SK-N-SH (cell line): Measurements from ENCODE around the gene GPAT3. TPM values are rescaled to one million over a fixed set of nuclear protein-coding genes. Genes with fewer than 3 reads are reported as not detected.

Experiments
- CTCF ChIA-PET: fragments of 300-600, 350-600 bp; formaldehyde crosslinking; extraction: SDS; loops from one replicate; lab custom pipeline; 2021; lab: Yijun Ruan, JAX
- POLR2A ChIA-PET: fragments of 350-600 bp; sonication (Branson Sonifier 250); formaldehyde crosslinking; extraction: SDS; loops from one replicate; lab custom pipeline; 2020; ENCODE audit warnings: antibody characterized with exemption, inconsistent platforms; lab: Yijun Ruan, JAX
- DNase-seq: peaks from one replicate; pipeline ENCODE4 v3.0.0; 2012
- H2AFZ ChIP-seq: fragments of 200-600 bp; sonication (generic); 2 replicates; pipeline ENCODE4 v1.8.1; 2016; ENCODE audit warnings: antibody characterized with exemption, mild to moderate bottlenecking, low read depth
- H3F3A ChIP-seq: fragments of 200-600 bp; sonication (generic); replicated peaks from 2 replicates; pipeline ENCODE3; 2016; ENCODE audit warnings: antibody characterized with exemption, mild to moderate bottlenecking; ENCODE audit not compliant: insufficient read depth
- H3K27ac ChIP-seq, 2 experiments: fragments of 200-500 bp in 1 of 2; fragments of 200-600 bp in 1 of 2; sonication (Bioruptor generic) in 1 of 2; sonication (generic), shearing (Covaris generic) in 1 of 2; 2 replicates each; pipeline versions ENCODE4 v1.5.1 to v1.6.1; 2014 to 2016; ENCODE audit warnings: low read depth in 2 of 2, inconsistent platforms in 1 of 2, low read length in 1 of 2, mild to moderate bottlenecking in 1 of 2, mixed read lengths in 1 of 2
- H3K27me3 ChIP-seq: fragments of 200-600 bp; sonication (generic), shearing (Covaris generic); 2 replicates; pipeline ENCODE4 v1.6.1; 2016; ENCODE audit warnings: mixed run types; ENCODE audit not compliant: insufficient read depth
- H3K36me3 ChIP-seq, 2 experiments: fragments of 200-500 bp in 1 of 2; fragments of 200-600 bp in 1 of 2; sonication (Bioruptor generic) in 1 of 2; sonication (generic) in 1 of 2; replicated peaks in 1 of 2; 2 replicates each; pipeline versions ENCODE3 to v1.5.1; 2014 to 2016; ENCODE audit warnings: low read length in 1 of 2, mild to moderate bottlenecking in 1 of 2; ENCODE audit not compliant: insufficient read depth in 2 of 2, control insufficient read depth in 1 of 2
- H3K4me1 ChIP-seq, 2 experiments: fragments of 200-500 bp in 1 of 2; fragments of 200-600 bp in 1 of 2; sonication (Bioruptor generic) in 1 of 2; sonication (generic), shearing (Covaris generic) in 1 of 2; 2 replicates each; pipeline versions ENCODE4 v1.5.1 to v1.6.1; 2014 to 2016; ENCODE audit warnings: low read depth in 1 of 2, low read length in 1 of 2, mixed run types in 1 of 2; ENCODE audit not compliant: insufficient read depth in 2 of 2, control insufficient read depth in 1 of 2
- H3K4me2 ChIP-seq: fragments of 200-600 bp; sonication (generic), shearing (Covaris generic); 2 replicates; pipeline ENCODE4 v1.6.1; 2017; ENCODE audit warnings: mixed run types
- H3K4me3 ChIP-seq, 2 experiments: fragments of 200-500 bp in 1 of 2; fragments of 200-600 bp in 1 of 2; sonication (Bioruptor generic) in 1 of 2; sonication (generic), shearing (Covaris generic) in 1 of 2; 2 replicates each; pipeline versions ENCODE4 v1.5.1 to v1.8.1; 2014 to 2016; ENCODE audit warnings: low read depth in 2 of 2, inconsistent platforms in 1 of 2, low read length in 1 of 2, mild to moderate bottlenecking in 1 of 2, mixed read lengths in 1 of 2, moderate library complexity in 1 of 2
- H3K79me2 ChIP-seq: fragments of 200-600 bp; sonication (generic); 2 replicates; pipeline ENCODE4 v1.8.1; 2017; ENCODE audit warnings: mild to moderate bottlenecking; ENCODE audit not compliant: insufficient read depth
- H3K9ac ChIP-seq: fragments of 200-600 bp; sonication (generic); 2 replicates; pipeline ENCODE4 v1.6.1; 2017; ENCODE audit warnings: mixed run types
- H3K9me2 ChIP-seq: fragments of 200-600 bp; sonication (generic); 2 replicates; pipeline ENCODE4 v1.6.1; 2017; ENCODE audit warnings: mixed run types
- H3K9me3 ChIP-seq: fragments of 200-600 bp; sonication (generic); 2 replicates; pipeline ENCODE4 v1.6.1; 2017; ENCODE audit warnings: mixed run types, mild to moderate bottlenecking, moderate library complexity
- H4K20me1 ChIP-seq: fragments of 200-600 bp; sonication (generic); 2 replicates; pipeline ENCODE4 v1.6.1; 2017; ENCODE audit warnings: mild to moderate bottlenecking, mixed run types; ENCODE audit not compliant: insufficient read depth
- CHD2 ChIP-seq: fragments of 150-350 bp; IDR thresholded peaks from 2 replicates; pipeline ENCODE4 v1.6.1; 2018; ENCODE audit warnings: low read length; ENCODE audit not compliant: partially characterized antibody
- ELF1 ChIP-seq: IDR thresholded peaks from 2 replicates; pipeline ENCODE4 v1.4.0; 2012
- EP300 ChIP-seq, 2 experiments: IDR thresholded peaks; 2 replicates each; pipeline versions ENCODE4 v1.4.0 to v1.6.1; 2012; ENCODE audit warnings: borderline replicate concordance in 1 of 2, low read depth in 1 of 2, low read length in 1 of 2
- FOSL2 ChIP-seq: IDR thresholded peaks from 2 replicates; pipeline ENCODE4 v1.4.0; 2012; ENCODE audit warnings: low read depth, mild to moderate bottlenecking, moderate library complexity, borderline replicate concordance
- FOXM1 ChIP-seq: IDR thresholded peaks from 2 replicates; pipeline ENCODE4 v1.4.0; 2012; ENCODE audit warnings: low read depth, mild to moderate bottlenecking
- GATA2 ChIP-seq: sonication (generic); formaldehyde crosslinking; IDR thresholded peaks from 2 replicates; pipeline ENCODE4 v1.5.0; 2020; ENCODE audit warnings: mild to moderate bottlenecking, missing genetic modification reagents
- MEF2A ChIP-seq: IDR thresholded peaks from 2 replicates; pipeline ENCODE4 v1.4.0; 2012; ENCODE audit warnings: low read depth, borderline replicate concordance
- MXI1 ChIP-seq: IDR thresholded peaks from 2 replicates; pipeline ENCODE4 v1.6.1; 2012; ENCODE audit warnings: mild to moderate bottlenecking, low read depth, low read length, improper control_type of control experiment
- NFIC ChIP-seq: IDR thresholded peaks from 2 replicates; pipeline ENCODE4 v1.4.0; 2012; ENCODE audit warnings: borderline replicate concordance
- NRF1 ChIP-seq: IDR thresholded peaks from 2 replicates; pipeline ENCODE4 v1.6.1; 2012; ENCODE audit warnings: low read depth, mild to moderate bottlenecking, low read length
- PBX3 ChIP-seq: IDR thresholded peaks from 2 replicates; pipeline ENCODE4; 2012
- POLR2AphosphoS5 ChIP-seq: IDR thresholded peaks from 2 replicates; pipeline ENCODE4 v1.6.1; 2012; ENCODE audit warnings: low read depth, low read length
- RCOR1 ChIP-seq: fragments of 150-350 bp; IDR thresholded peaks from 2 replicates; pipeline ENCODE4 v1.6.1; 2017; ENCODE audit warnings: antibody characterized with exemption, low read length
- RFX5 ChIP-seq: IDR thresholded peaks from 2 replicates; pipeline ENCODE4 v1.6.1; 2012; ENCODE audit warnings: mild to moderate bottlenecking, improper control_type of control experiment, low read length
- TAF1 ChIP-seq: IDR thresholded peaks from 2 replicates; pipeline ENCODE4 v1.6.1; 2012; ENCODE audit warnings: low read depth, mild to moderate bottlenecking, low read length, moderate library complexity, borderline replicate concordance
- WGBS: methylation state at CpG from one replicate; pipeline ENCODE4 v1.1.6; 2017; ENCODE audit warnings: low lambda C conversion rate; 5-methylcytosine and 5-hydroxymethylcytosine counted together
- polyA plus RNA-seq, 3 experiments: library from polyadenylated mRNA; depleted of rRNA; stranded (reverse); fragments of >200 nt; gene quantifications; 2 replicates each; pipeline ENCODE4 v1.2.3, GENCODE V29; 2012
- TF ChIP-seq, protein P1 (sequence below): IDR thresholded peaks from 2 replicates; pipeline ENCODE4 v1.4.0; 2012; ENCODE audit warnings: low read depth, borderline replicate concordance
- TF ChIP-seq, protein P2 (sequence below): IDR thresholded peaks from 2 replicates; pipeline ENCODE4 v1.6.1; 2012; ENCODE audit warnings: mild to moderate bottlenecking, low read depth, low read length, moderate library complexity
- TF ChIP-seq, protein P3 (sequence below): fragments of 150-350 bp; IDR thresholded peaks from 2 replicates; pipeline ENCODE4 v1.6.1; 2016; ENCODE audit warnings: mild to moderate bottlenecking, low read depth, low read length

The GPAT3 gene
- polyA plus RNA-seq, 1 of the 3 experiments (the other 2 are of a cell fraction) = 0.02 TPM

DNA sequence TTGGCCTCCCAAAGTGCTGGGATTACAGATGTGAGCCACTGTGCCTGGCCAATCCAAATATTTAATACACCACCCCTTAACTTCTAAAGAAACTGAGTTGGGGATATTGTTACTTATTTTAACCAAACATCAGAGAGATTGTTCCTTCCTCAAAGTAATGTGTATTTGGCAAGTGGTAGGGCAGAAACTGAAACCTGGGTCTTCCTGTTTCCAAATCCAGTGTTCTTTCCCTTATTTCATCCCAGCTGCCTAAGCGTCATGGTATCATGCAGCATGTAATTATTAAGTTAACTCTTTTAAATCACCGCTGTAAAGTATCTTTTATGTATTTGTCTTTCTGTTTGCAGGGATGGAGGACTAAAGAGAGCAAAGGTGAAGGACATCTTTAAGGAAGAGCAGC lies 68.4 kb downstream of the GPAT3 start:
- Histone ChIP-seq H3K9ac (no peak overlapping the region), H3K27ac (no peak overlapping the region), H2AFZ (no peak overlapping the region), H3F3A (no peaks in the 10 kb centered on the region), H3K27me3 (no peaks in the 10 kb centered on the region; the same call in 1 of the 2 replicates), H3K36me3 (no peaks in the 10 kb centered on the region), H3K9me3 (no peaks in the 10 kb centered on the region), H3K4me3 (no peak overlapping the region), H3K9me2 (no peaks in the 10 kb centered on the region), H3K4me2 (no peak overlapping the region), H3K4me1 (no peaks in the 10 kb centered on the region), H4K20me1 (no peaks in the 10 kb centered on the region), H3K79me2 (no peaks in the 10 kb centered on the region)
- DNase-seq = no peak
- CTCF ChIA-PET = no interaction called here
- TF ChIP-seq FOSL2 (no peak), GATA2 (no peak), MXI1 (no peak), ELF1 (no peak), PBX3 (no peak), FOXM1 (no peak), MEF2A (no peak), POLR2AphosphoS5 (no peak), TAF1 (no peak), CHD2 (no peak), RFX5 (no peak), EP300 (IDR thresholded peaks at IDR 0.05; ENCODE audit: borderline replicate concordance in 1 of 2, low read depth in 1 of 2, low read length in 1 of 2) (no peak), NRF1 (no peak), NFIC (no peak), RCOR1 (no peak)
- TF ChIP-seq, protein P1, sequence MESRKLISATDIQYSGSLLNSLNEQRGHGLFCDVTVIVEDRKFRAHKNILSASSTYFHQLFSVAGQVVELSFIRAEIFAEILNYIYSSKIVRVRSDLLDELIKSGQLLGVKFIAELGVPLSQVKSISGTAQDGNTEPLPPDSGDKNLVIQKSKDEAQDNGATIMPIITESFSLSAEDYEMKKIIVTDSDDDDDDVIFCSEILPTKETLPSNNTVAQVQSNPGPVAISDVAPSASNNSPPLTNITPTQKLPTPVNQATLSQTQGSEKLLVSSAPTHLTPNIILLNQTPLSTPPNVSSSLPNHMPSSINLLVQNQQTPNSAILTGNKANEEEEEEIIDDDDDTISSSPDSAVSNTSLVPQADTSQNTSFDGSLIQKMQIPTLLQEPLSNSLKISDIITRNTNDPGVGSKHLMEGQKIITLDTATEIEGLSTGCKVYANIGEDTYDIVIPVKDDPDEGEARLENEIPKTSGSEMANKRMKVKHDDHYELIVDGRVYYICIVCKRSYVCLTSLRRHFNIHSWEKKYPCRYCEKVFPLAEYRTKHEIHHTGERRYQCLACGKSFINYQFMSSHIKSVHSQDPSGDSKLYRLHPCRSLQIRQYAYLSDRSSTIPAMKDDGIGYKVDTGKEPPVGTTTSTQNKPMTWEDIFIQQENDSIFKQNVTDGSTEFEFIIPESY = no peak
- TF ChIP-seq, protein P2, sequence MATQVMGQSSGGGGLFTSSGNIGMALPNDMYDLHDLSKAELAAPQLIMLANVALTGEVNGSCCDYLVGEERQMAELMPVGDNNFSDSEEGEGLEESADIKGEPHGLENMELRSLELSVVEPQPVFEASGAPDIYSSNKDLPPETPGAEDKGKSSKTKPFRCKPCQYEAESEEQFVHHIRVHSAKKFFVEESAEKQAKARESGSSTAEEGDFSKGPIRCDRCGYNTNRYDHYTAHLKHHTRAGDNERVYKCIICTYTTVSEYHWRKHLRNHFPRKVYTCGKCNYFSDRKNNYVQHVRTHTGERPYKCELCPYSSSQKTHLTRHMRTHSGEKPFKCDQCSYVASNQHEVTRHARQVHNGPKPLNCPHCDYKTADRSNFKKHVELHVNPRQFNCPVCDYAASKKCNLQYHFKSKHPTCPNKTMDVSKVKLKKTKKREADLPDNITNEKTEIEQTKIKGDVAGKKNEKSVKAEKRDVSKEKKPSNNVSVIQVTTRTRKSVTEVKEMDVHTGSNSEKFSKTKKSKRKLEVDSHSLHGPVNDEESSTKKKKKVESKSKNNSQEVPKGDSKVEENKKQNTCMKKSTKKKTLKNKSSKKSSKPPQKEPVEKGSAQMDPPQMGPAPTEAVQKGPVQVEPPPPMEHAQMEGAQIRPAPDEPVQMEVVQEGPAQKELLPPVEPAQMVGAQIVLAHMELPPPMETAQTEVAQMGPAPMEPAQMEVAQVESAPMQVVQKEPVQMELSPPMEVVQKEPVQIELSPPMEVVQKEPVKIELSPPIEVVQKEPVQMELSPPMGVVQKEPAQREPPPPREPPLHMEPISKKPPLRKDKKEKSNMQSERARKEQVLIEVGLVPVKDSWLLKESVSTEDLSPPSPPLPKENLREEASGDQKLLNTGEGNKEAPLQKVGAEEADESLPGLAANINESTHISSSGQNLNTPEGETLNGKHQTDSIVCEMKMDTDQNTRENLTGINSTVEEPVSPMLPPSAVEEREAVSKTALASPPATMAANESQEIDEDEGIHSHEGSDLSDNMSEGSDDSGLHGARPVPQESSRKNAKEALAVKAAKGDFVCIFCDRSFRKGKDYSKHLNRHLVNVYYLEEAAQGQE = no peak
- TF ChIP-seq, protein P3, sequence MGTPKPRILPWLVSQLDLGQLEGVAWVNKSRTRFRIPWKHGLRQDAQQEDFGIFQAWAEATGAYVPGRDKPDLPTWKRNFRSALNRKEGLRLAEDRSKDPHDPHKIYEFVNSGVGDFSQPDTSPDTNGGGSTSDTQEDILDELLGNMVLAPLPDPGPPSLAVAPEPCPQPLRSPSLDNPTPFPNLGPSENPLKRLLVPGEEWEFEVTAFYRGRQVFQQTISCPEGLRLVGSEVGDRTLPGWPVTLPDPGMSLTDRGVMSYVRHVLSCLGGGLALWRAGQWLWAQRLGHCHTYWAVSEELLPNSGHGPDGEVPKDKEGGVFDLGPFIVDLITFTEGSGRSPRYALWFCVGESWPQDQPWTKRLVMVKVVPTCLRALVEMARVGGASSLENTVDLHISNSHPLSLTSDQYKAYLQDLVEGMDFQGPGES = no peak
- WGBS = 9% methylated on average over 2 of the region's 2 CpGs
- POLR2A ChIA-PET = no interaction called here
